CD4-positive, alpha-beta T cell treated with Interleukin-15 for 1 hour (primary cell): ENCODE data around the gene RAPGEF4.
"Not testable (repeated sequence)": the region's sequence is repeated elsewhere in the genome, so short reads cannot be mapped to it uniquely, and the experiment has no call there.

Experiments used
- DNase-seq: peaks from one replicate; pipeline ENCODE4 v3.0.0-alpha.2; 2020

Gene RAPGEF4

GRCh38 chr2:173010233-173010632 lies 274.6 kb downstream of the RAPGEF4 start:
- no peak for DNase-seq

- DNase-seq, result no peak
Measured at GRCh38 chr2:173016451-173016850, 280.8 kb downstream of the RAPGEF4 start.

- no peak for DNase-seq
Measured at GRCh38 chr2:173017646-173018420, 282.2 kb downstream of the RAPGEF4 start.

- DNase-seq, result no peak
Measured at GRCh38 chr2:173019755-173020154, 284.1 kb downstream of the RAPGEF4 start.

- no peak for DNase-seq
Measured at GRCh38 chr2:173021939-173022371, 286.3 kb downstream of the RAPGEF4 start.

- DNase-seq, result no peak
Measured at GRCh38 chr2:173023718-173024117, 288.1 kb downstream of the RAPGEF4 start.

GRCh38 chr2:173026479-173026878 lies 290.8 kb downstream of the RAPGEF4 start:
- no peak for DNase-seq

GRCh38 chr2:173027181-173028128 lies 291.8 kb downstream of the RAPGEF4 start:
- DNase-seq, result peak; percentile 64

GRCh38 chr2:173028141-173028540 lies 292.5 kb downstream of the RAPGEF4 start:
- no peak for DNase-seq

GRCh38 chr2:173028671-173029070 lies 293.0 kb downstream of the RAPGEF4 start:
- DNase-seq, result no peak

GRCh38 chr2:173030561-173031490 lies 295.2 kb downstream of the RAPGEF4 start:
- DNase-seq, result no peak

- no peak for DNase-seq
Measured at GRCh38 chr2:173032032-173032431, 296.4 kb downstream of the RAPGEF4 start.

- DNase-seq, result no peak
Measured at GRCh38 chr2:173033084-173033483, 297.4 kb downstream of the RAPGEF4 start.

- DNase-seq, result no peak
Measured at GRCh38 chr2:173034143-173034542, 298.5 kb downstream of the RAPGEF4 start.

- no peak for DNase-seq
Measured at GRCh38 chr2:173037245-173038120, 301.8 kb downstream of the RAPGEF4 start.

- not testable (repeated sequence) for DNase-seq
Measured at GRCh38 chr2:173038257-173038656, 302.6 kb downstream of the RAPGEF4 start.

GRCh38 chr2:173040729-173041128 lies 305.1 kb downstream of the RAPGEF4 start:
- no peak for DNase-seq

GRCh38 chr2:173043476-173043875 lies 307.8 kb downstream of the RAPGEF4 start:
- DNase-seq, result peak; percentile 69

GRCh38 chr2:173043897-173044519 lies 308.4 kb downstream of the RAPGEF4 start:
- no peak for DNase-seq

GRCh38 chr2:173044686-173045085 lies 309.0 kb downstream of the RAPGEF4 start:
- DNase-seq, result no peak

GRCh38 chr2:173045181-173045580 lies 309.5 kb downstream of the RAPGEF4 start:
- no peak for DNase-seq
